Measurements from ENCODE around the gene EDEM2. TPM values are rescaled to one million over a fixed set of nuclear protein-coding genes. Genes with fewer than 3 reads are reported as not detected.

The EDEM2 gene
- total and polyA plus RNA-seq, 7 experiments from 2014 or later, result 15.4 to 38.4 (median 24.2) TPM

GRCh38 chr20:35121186-35121585 is 25.9 kb downstream of the EDEM2 start:
- Mint-ChIP-seq H3K27ac (peak overlapping the region in 4 of 9 donors; percentile 27 to 67 (median 42)), H3K27me3 (no peaks in the 10 kb centered on the region), H3K4me1 (peaks cover 0 to 4% (median 0%) of the 10 kb centered on the region in 7 donors), H3K9me3 (peaks cover 0 to 2% (median 0%) of the 10 kb centered on the region in 11 donors), H3K36me3 (peaks cover 12 to 58% (median 30%) of the 10 kb centered on the region in 5 donors), H3K4me3 (no peak overlapping the region)
- DNase-seq, result no peak
- no peaks in the 10 kb centered on the region for H3K4me1 ChIP-seq (ENCODE audit: control insufficient read depth in 2 of 2, insufficient read depth in 2 of 2, low read length in 2 of 2)
- no peak overlapping the region for H3K27ac ChIP-seq (ENCODE audit: low read depth, low read length)
- CTCF ChIA-PET, result no interaction called here
- H3K36me3 ChIP-seq (ENCODE audit: control insufficient read depth in 2 of 3, insufficient read depth in 3 of 3, low read length in 3 of 3), result peaks cover 10 to 84% (median 28%) of the 10 kb centered on the region in 3 experiments
- H3K27me3 ChIP-seq (ENCODE audit: control insufficient read depth in 2 of 2, insufficient read depth in 2 of 2, low read length in 2 of 2), result no peaks in the 10 kb centered on the region
- no peak overlapping the region for H3K4me3 ChIP-seq (ENCODE audit: low read length)
- intact Hi-C loops (cut with micrococcal nuclease), result no loop called here
- no peak for ATAC-seq
- no peaks in the 10 kb centered on the region for H3K9me3 ChIP-seq (ENCODE audit: control insufficient read depth in 2 of 3, low read length in 3 of 3)
- POLR2A ChIA-PET, result no interaction called here

DNA sequence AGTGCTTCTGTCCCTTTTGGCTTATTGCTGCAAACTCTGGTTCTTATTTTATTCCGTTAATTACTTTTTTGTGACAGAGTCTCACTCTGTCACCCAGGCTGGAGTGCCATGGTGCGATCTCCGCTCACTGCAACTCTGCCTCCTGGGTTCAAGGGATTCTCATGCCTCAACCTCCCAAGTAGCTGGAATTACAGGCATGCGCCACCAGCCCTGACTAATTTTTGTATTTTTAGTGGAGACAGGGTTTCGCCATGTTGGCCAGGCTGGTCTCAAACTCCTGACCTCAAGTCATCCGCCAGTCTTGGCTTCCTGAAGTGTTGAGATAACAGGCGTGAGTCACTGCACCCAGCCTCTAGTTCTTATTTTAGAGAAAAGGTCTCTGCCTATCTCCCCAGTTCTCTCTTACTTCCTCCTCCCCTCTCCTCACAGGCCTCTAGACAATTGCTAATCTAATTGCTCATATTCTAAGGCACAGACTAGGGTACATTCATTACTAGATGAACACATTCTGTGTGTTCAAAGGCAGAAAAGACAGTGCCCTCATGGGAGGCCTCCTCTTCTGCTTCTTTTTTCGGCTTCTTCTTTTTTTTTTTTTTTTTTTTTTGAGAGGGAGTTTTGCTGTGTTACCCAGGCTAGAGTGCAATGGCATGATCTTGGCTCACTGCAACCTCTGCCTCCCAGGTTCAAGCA is 27.0 kb downstream of the EDEM2 start:
- Mint-ChIP-seq H3K9me3 (peaks cover 0 to 3% (median 0%) of the 10 kb centered on the region in 11 donors), H3K27ac (peak overlapping the region in 3 of 9 donors; percentile 21 to 47 (median 43)), H3K4me3 (no peak overlapping the region), H3K36me3 (peaks cover 15 to 57% (median 33%) of the 10 kb centered on the region in 5 donors), H3K4me1 (peaks cover 0 to 4% (median 0%) of the 10 kb centered on the region in 7 donors), H3K27me3 (no peaks in the 10 kb centered on the region)
- no peaks in the 10 kb centered on the region for H3K4me1 ChIP-seq (ENCODE audit: control insufficient read depth in 2 of 2, insufficient read depth in 2 of 2, low read length in 2 of 2)
- H3K27ac ChIP-seq (ENCODE audit: low read depth, low read length), result no peak overlapping the region
- CTCF ChIA-PET, result no interaction called here
- peak; percentile 68 for ATAC-seq
- no peak for DNase-seq
- H3K36me3 ChIP-seq (ENCODE audit: control insufficient read depth in 2 of 3, insufficient read depth in 3 of 3, low read length in 3 of 3), result peaks cover 16 to 86% (median 22%) of the 10 kb centered on the region in 3 experiments
- no peak overlapping the region for H3K4me3 ChIP-seq (ENCODE audit: low read length)
- no peaks in the 10 kb centered on the region for H3K27me3 ChIP-seq (ENCODE audit: control insufficient read depth in 2 of 2, insufficient read depth in 2 of 2, low read length in 2 of 2)
- intact Hi-C loops (cut with micrococcal nuclease), result no loop called here
- no peaks in the 10 kb centered on the region for H3K9me3 ChIP-seq (ENCODE audit: control insufficient read depth in 2 of 3, low read length in 3 of 3)
- POLR2A ChIA-PET, result no interaction called here

GRCh38 chr20:35117629-35118028 is 29.5 kb downstream of the EDEM2 start:
- ChIA-PET POLR2A (no interaction called here), CTCF (interaction anchor here (0.6 kb wide), 1 partner anchor 23 kb away, joined by 3 read pairs; no protein-coding TSS in a partner anchor)
- peak overlapping the region in 6 of 9 donors; percentile 11 to 75 (median 43) for H3K27ac Mint-ChIP-seq
- Histone ChIP-seq H3K36me3 (ENCODE audit: control insufficient read depth in 2 of 3, insufficient read depth in 3 of 3, low read length in 3 of 3) (peaks cover 6 to 66% (median 16%) of the 10 kb centered on the region in 3 experiments), H3K27ac (ENCODE audit: low read depth, low read length) (no peak overlapping the region), H3K4me3 (ENCODE audit: low read length) (no peak overlapping the region), H3K9me3 (ENCODE audit: control insufficient read depth in 2 of 3, low read length in 3 of 3) (no peaks in the 10 kb centered on the region), H3K27me3 (ENCODE audit: control insufficient read depth in 2 of 2, insufficient read depth in 2 of 2, low read length in 2 of 2) (no peaks in the 10 kb centered on the region), H3K4me1 (ENCODE audit: control insufficient read depth in 2 of 2, insufficient read depth in 2 of 2, low read length in 2 of 2) (no peaks in the 10 kb centered on the region)
- peaks cover 0 to 4% (median 0%) of the 10 kb centered on the region in 7 donors for H3K4me1 Mint-ChIP-seq
- peaks cover 0 to 3% (median 0%) of the 10 kb centered on the region in 11 donors for H3K9me3 Mint-ChIP-seq
- ATAC-seq (no peak), DNase-seq (no peak)
- no peaks in the 10 kb centered on the region for H3K27me3 Mint-ChIP-seq
- H3K4me3 Mint-ChIP-seq, result no peak overlapping the region
- intact Hi-C loops (cut with micrococcal nuclease), result no loop called here
- peaks cover 15 to 43% (median 28%) of the 10 kb centered on the region in 5 donors for H3K36me3 Mint-ChIP-seq

DNA sequence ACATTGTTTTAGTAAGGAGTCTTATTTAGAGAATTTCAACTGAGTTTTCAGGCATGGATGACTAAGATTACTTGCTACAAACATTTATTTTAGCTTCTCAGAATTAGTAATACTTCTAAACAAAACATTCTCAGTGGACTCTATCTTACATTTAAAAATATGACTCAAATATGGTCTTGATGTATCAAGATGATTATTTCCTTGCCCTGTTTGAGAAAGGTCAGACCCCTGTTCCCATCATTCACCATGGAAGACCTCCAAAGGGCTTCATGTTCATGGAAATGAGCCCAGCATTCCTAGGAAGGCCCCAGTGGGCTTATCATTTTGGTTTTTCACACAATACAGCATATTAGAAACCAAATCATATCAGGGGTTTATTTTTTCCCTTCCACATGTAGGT is 29.9 kb downstream of the EDEM2 start:
- no peak for ATAC-seq
- Mint-ChIP-seq H3K9me3 (peaks cover 0 to 3% (median 0%) of the 10 kb centered on the region in 11 donors), H3K36me3 (peaks cover 15 to 42% (median 28%) of the 10 kb centered on the region in 5 donors)

GRCh38 chr20:35116258-35116657 is 30.9 kb downstream of the EDEM2 start:
- intact Hi-C loops (cut with micrococcal nuclease), result no loop called here
- peaks cover 0 to 4% (median 0%) of the 10 kb centered on the region in 7 donors for H3K4me1 Mint-ChIP-seq
- Histone ChIP-seq H3K27ac (ENCODE audit: low read depth, low read length) (no peak overlapping the region), H3K27me3 (ENCODE audit: control insufficient read depth in 2 of 2, insufficient read depth in 2 of 2, low read length in 2 of 2) (no peaks in the 10 kb centered on the region), H3K9me3 (ENCODE audit: control insufficient read depth in 2 of 3, low read length in 3 of 3) (no peaks in the 10 kb centered on the region), H3K4me3 (ENCODE audit: low read length) (no peak overlapping the region), H3K4me1 (ENCODE audit: control insufficient read depth in 2 of 2, insufficient read depth in 2 of 2, low read length in 2 of 2) (no peaks in the 10 kb centered on the region), H3K36me3 (ENCODE audit: control insufficient read depth in 2 of 3, insufficient read depth in 3 of 3, low read length in 3 of 3) (peaks cover 4 to 55% (median 11%) of the 10 kb centered on the region in 3 experiments)
- POLR2A ChIA-PET, result no interaction called here
- H3K27ac Mint-ChIP-seq, result peak overlapping the region in 5 of 9 donors; percentile 10 to 56 (median 41)
- no peak overlapping the region for H3K4me3 Mint-ChIP-seq
- no peaks in the 10 kb centered on the region for H3K27me3 Mint-ChIP-seq
- peaks cover 0 to 3% (median 0%) of the 10 kb centered on the region in 11 donors for H3K9me3 Mint-ChIP-seq
- ATAC-seq (no peak), DNase-seq (no peak)
- CTCF ChIA-PET, result interaction anchor here (0.6 kb wide), 1 partner anchor 33 kb away, joined by 3 read pairs; no protein-coding TSS in a partner anchor
- peaks cover 13 to 44% (median 30%) of the 10 kb centered on the region in 5 donors for H3K36me3 Mint-ChIP-seq

More for the DNA sequence above, 29.9 kb downstream of the EDEM2 start:
- POLR2A ChIA-PET, result no interaction called here
- Histone ChIP-seq H3K27ac (ENCODE audit: low read depth, low read length) (no peak overlapping the region), H3K4me1 (ENCODE audit: control insufficient read depth in 2 of 2, insufficient read depth in 2 of 2, low read length in 2 of 2) (no peaks in the 10 kb centered on the region), H3K4me3 (ENCODE audit: low read length) (no peak overlapping the region), H3K27me3 (ENCODE audit: control insufficient read depth in 2 of 2, insufficient read depth in 2 of 2, low read length in 2 of 2) (no peaks in the 10 kb centered on the region), H3K36me3 (ENCODE audit: control insufficient read depth in 2 of 3, insufficient read depth in 3 of 3, low read length in 3 of 3) (peaks cover 4 to 63% (median 16%) of the 10 kb centered on the region in 3 experiments), H3K9me3 (ENCODE audit: control insufficient read depth in 2 of 3, low read length in 3 of 3) (no peaks in the 10 kb centered on the region)
- Mint-ChIP-seq H3K4me3 (no peak overlapping the region), H3K27me3 (no peaks in the 10 kb centered on the region), H3K4me1 (peaks cover 0 to 4% (median 0%) of the 10 kb centered on the region in 7 donors), H3K27ac (peak overlapping the region in 4 of 9 donors; percentile 32 to 71 (median 48))
- intact Hi-C loops (cut with micrococcal nuclease), result no loop called here
- CTCF ChIA-PET, result no interaction called here
- DNase-seq, result no peak

DNA sequence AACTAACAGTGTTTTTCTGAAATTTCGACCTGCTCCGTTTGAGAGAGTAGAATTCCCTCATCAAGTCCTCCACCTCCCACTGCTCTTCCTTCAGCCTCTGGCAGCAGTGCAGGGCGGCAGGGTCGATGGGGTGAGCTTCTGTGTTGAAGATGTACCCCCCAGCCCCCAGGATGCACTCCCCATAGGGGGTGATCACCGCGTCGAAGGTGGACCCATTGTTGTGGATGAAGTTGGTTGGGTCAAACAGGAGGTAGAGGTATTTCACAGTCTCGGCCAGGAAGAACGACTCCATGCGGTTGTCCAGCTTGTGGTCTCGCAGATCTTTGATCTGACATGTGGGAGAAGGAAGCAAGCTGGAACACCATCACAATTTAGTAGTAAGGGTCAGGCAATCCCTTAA is 31.5 kb downstream of the EDEM2 start:
- ChIA-PET CTCF (interaction anchor here (0.6 kb wide), 1 partner anchor 32 kb away, joined by 3 read pairs; no protein-coding TSS in a partner anchor), POLR2A (no interaction called here)
- Histone ChIP-seq H3K9me3 (ENCODE audit: control insufficient read depth in 2 of 3, low read length in 3 of 3) (no peaks in the 10 kb centered on the region), H3K27ac (ENCODE audit: low read depth, low read length) (no peak overlapping the region), H3K36me3 (ENCODE audit: control insufficient read depth in 2 of 3, insufficient read depth in 3 of 3, low read length in 3 of 3) (peaks cover 4 to 53% (median 9%) of the 10 kb centered on the region in 3 experiments), H3K4me3 (ENCODE audit: low read length) (no peak overlapping the region), H3K27me3 (ENCODE audit: control insufficient read depth in 2 of 2, insufficient read depth in 2 of 2, low read length in 2 of 2) (no peaks in the 10 kb centered on the region), H3K4me1 (ENCODE audit: control insufficient read depth in 2 of 2, insufficient read depth in 2 of 2, low read length in 2 of 2) (no peaks in the 10 kb centered on the region)
- Mint-ChIP-seq H3K27ac (peak overlapping the region in 4 of 9 donors; percentile 17 to 56 (median 32)), H3K4me3 (no peak overlapping the region), H3K9me3 (peaks cover 0 to 1% (median 0%) of the 10 kb centered on the region in 11 donors), H3K36me3 (peaks cover 12 to 43% (median 30%) of the 10 kb centered on the region in 5 donors), H3K4me1 (peaks cover 0 to 4% (median 0%) of the 10 kb centered on the region in 7 donors), H3K27me3 (no peaks in the 10 kb centered on the region)
- intact Hi-C loops (cut with micrococcal nuclease), result no loop called here
- ATAC-seq (no peak), DNase-seq (no peak)

Measured in naive thymus-derived CD4-positive, alpha-beta T cell (primary cell).